Uterus (tissue), 4 donors: ENCODE results near the gene PNLIPRP3. TPM values are rescaled to one million over a fixed set of nuclear protein-coding genes. Genes with fewer than 3 reads are reported as not detected.

Experiments
- DNase-seq, 2 donors: peaks; one replicate each; pipeline ENCODE4 v3.0.0-alpha.2; 2019 to 2020
- H3K27ac ChIP-seq, 2 donors: fragments of 200-600 bp; sonication (generic); 1 replicate in 1 of 2; 2 replicates in 1 of 2; pipeline ENCODE4 v1.5.1; 2016 to 2018
- H3K27me3 ChIP-seq, 2 donors: fragments of 200-600 bp; sonication (generic); one replicate each; pipeline ENCODE4 v1.5.1; 2018 to 2019; ENCODE audit warnings: control low read depth in 1 of 2
- H3K36me3 ChIP-seq, 2 donors: fragments of 200-600 bp; sonication (generic); one replicate each; pipeline ENCODE4 v1.5.1; 2019; ENCODE audit warnings: control low read depth in 1 of 2
- H3K4me1 ChIP-seq, 2 donors: fragments of 200-600 bp; sonication (generic); one replicate each; pipeline ENCODE4 v1.5.1; 2018 to 2019; ENCODE audit warnings: control low read depth in 1 of 2
- H3K4me3 ChIP-seq, 2 donors: fragments of 200-600 bp; sonication (generic); 1 replicate in 1 of 2; 2 replicates in 1 of 2; pipeline ENCODE4 v1.5.1; 2018 to 2019; ENCODE audit warnings: mild to moderate bottlenecking in 1 of 2
- H3K9me3 ChIP-seq, 2 donors: fragments of 200-600 bp; sonication (generic); one replicate each; pipeline ENCODE4 v1.5.1; 2019; ENCODE audit warnings: control low read depth in 1 of 2
- CTCF ChIP-seq, 4 experiments: fragments of 200-600 bp in 2 of 4; fragments of 450-650 bp in 2 of 4; sonication (generic) in 2 of 4; IDR thresholded peaks; one replicate each; pipeline ENCODE4 v1.5.1; 2016 to 2019; ENCODE audit warnings: antibody characterized with exemption in 4 of 4, mild to moderate bottlenecking in 2 of 4, moderate library complexity in 1 of 4
- POLR2A ChIP-seq, 2 donors: fragments of 450-650 bp; IDR thresholded peaks; one replicate each; pipeline ENCODE4 v1.6.1; 2016; ENCODE audit warnings: antibody characterized with exemption in 2 of 2, mild to moderate bottlenecking in 1 of 2, moderate library complexity in 1 of 2
- intact Hi-C: fragments of 100-400 bp; cut with DNase I; formaldehyde crosslinking; loops from one replicate; pipeline ENCODE4 v1.15.1; 2023; ENCODE audit warnings: low total_unique reads
- total RNA-seq, 4 donors: library from RNA; depleted of rRNA in 3 of 4; stranded (reverse); fragments of >200 nt in 3 of 4; gene quantifications; one replicate each; pipeline versions ENCODE4 v1.1.0 to v1.2.4, GENCODE V29; 2014 to 2023
- donor health status: DM: yes; HTN: yes; CAD: no.

PNLIPRP3 gene
- total RNA-seq, 4 donors from 2014 or later = 0.07 TPM; not detected in 3

- no peaks in the 10 kb centered on the region for H3K9me3 ChIP-seq
- H3K36me3 ChIP-seq = no peaks in the 10 kb centered on the region
- H3K27me3 ChIP-seq = no peaks in the 10 kb centered on the region
- DNase-seq = no peak
- H3K4me3 ChIP-seq = no peak overlapping the region
- intact Hi-C loops = no loop called here
- H3K27ac ChIP-seq = no peak overlapping the region
- no peak for TF ChIP-seq POLR2A (IDR thresholded peaks at IDR 0.05)
- TF ChIP-seq CTCF (IDR thresholded peaks at IDR 0.05) = no peak
- no peaks in the 10 kb centered on the region for H3K4me1 ChIP-seq
These were observed 17.3 kb upstream of the PNLIPRP3 start for GRCh38 chr10:116410351-116410750.

GRCh38 chr10:116417821-116418220, 9.8 kb upstream of the PNLIPRP3 start:
- no peaks in the 10 kb centered on the region for H3K4me1 ChIP-seq
- DNase-seq = no peak
- H3K9me3 ChIP-seq = no peaks in the 10 kb centered on the region
- H3K36me3 ChIP-seq = no peaks in the 10 kb centered on the region
- no peak for TF ChIP-seq CTCF (IDR thresholded peaks at IDR 0.05)
- TF ChIP-seq POLR2A (IDR thresholded peaks at IDR 0.05) = no peak
- H3K27ac ChIP-seq = no peak overlapping the region
- no peaks in the 10 kb centered on the region for H3K27me3 ChIP-seq
- no peak overlapping the region for H3K4me3 ChIP-seq
- intact Hi-C loops = no loop called here

GRCh38 chr10:116418389-116418788, 9.3 kb upstream of the PNLIPRP3 start:
- no peak for TF ChIP-seq CTCF (IDR thresholded peaks at IDR 0.05)
- TF ChIP-seq POLR2A (IDR thresholded peaks at IDR 0.05) = no peak
- intact Hi-C loops = no loop called here
- no peaks in the 10 kb centered on the region for H3K4me1 ChIP-seq
- no peak for DNase-seq
- H3K4me3 ChIP-seq = no peak overlapping the region
- no peak overlapping the region for H3K27ac ChIP-seq
- no peaks in the 10 kb centered on the region for H3K9me3 ChIP-seq
- H3K27me3 ChIP-seq = no peaks in the 10 kb centered on the region
- H3K36me3 ChIP-seq = no peaks in the 10 kb centered on the region

GRCh38 chr10:116421815-116422214, 5.8 kb upstream of the PNLIPRP3 start:
- no peaks in the 10 kb centered on the region for H3K27me3 ChIP-seq
- H3K4me1 ChIP-seq = no peaks in the 10 kb centered on the region
- intact Hi-C loops = no loop called here

More at GRCh38 chr10:116421815-116422214, 5.8 kb upstream of the PNLIPRP3 start:
- TF ChIP-seq POLR2A (IDR thresholded peaks at IDR 0.05) (no peak), CTCF (IDR thresholded peaks at IDR 0.05) (no peak)
- no peak for DNase-seq
- no peak overlapping the region for H3K27ac ChIP-seq
- H3K9me3 ChIP-seq = no peaks in the 10 kb centered on the region
- H3K4me3 ChIP-seq = no peak overlapping the region
- no peaks in the 10 kb centered on the region for H3K36me3 ChIP-seq
